Small intestine (tissue), 7 donors: ENCODE measurements around the gene UNC45A. TPM values are rescaled to one million over a fixed set of nuclear protein-coding genes. Genes with fewer than 3 reads are reported as not detected.

Experiments
- DNase-seq, 2 donors: peaks; one replicate each; pipeline versions ENCODE4 v3.0.0 to v3.0.0-alpha.2; 2013
- FAIRE-seq: peaks from 2 replicates; lab custom pipeline; 2012; peaks lifted over from hg19 to GRCh38; lab: Jason Lieb, UNC
- H3K27ac ChIP-seq, 3 donors: one replicate each; pipeline ENCODE4 v1.5.1; 2013; ENCODE audit warnings: low read length in 2 of 3, mild to moderate bottlenecking in 2 of 3, control low read depth in 1 of 3, inconsistent platforms in 1 of 3, low read depth in 1 of 3, moderate library complexity in 1 of 3
- H3K27me3 ChIP-seq, 3 donors: one replicate each; pipeline ENCODE4 v1.6.1; 2013; ENCODE audit warnings: low read length in 3 of 3, inconsistent platforms in 1 of 3; ENCODE audit not compliant: control insufficient read depth in 3 of 3, insufficient read depth in 3 of 3
- H3K36me3 ChIP-seq, 3 donors: one replicate each; pipeline ENCODE4 v1.6.1; 2013; ENCODE audit warnings: low read length in 3 of 3, inconsistent platforms in 1 of 3, low read depth in 1 of 3, mild to moderate bottlenecking in 1 of 3, moderate library complexity in 1 of 3; ENCODE audit not compliant: control insufficient read depth in 3 of 3, insufficient read depth in 2 of 3
- H3K4me1 ChIP-seq, 3 donors: one replicate each; pipeline ENCODE4 v1.6.1; 2013; ENCODE audit warnings: low read length in 2 of 3, inconsistent platforms in 1 of 3, low read depth in 1 of 3, mild to moderate bottlenecking in 1 of 3, moderate library complexity in 1 of 3; ENCODE audit not compliant: control insufficient read depth in 3 of 3, insufficient read depth in 2 of 3
- H3K4me3 ChIP-seq, 3 donors: one replicate each; pipeline ENCODE4 v1.5.1; 2013; ENCODE audit warnings: low read length in 3 of 3, control low read depth in 1 of 3, inconsistent platforms in 1 of 3, low read depth in 1 of 3, mild to moderate bottlenecking in 1 of 3, moderate library complexity in 1 of 3
- H3K9me3 ChIP-seq, 2 donors: one replicate each; pipeline ENCODE4 v1.6.1; 2013; ENCODE audit warnings: low read depth in 1 of 2, low read length in 1 of 2; ENCODE audit not compliant: control insufficient read depth in 2 of 2, insufficient read depth in 1 of 2
- WGBS, 3 donors: extraction: QIAGEN DNeasy Blood & Tissue Kit; methylation state at CpG; one replicate each; pipeline ENCODE4 v1.1.7; 2013; 5-methylcytosine and 5-hydroxymethylcytosine counted together
- polyA plus RNA-seq, 4 donors: library from polyadenylated mRNA; stranded (reverse) in 3 of 4; unstranded in 1 of 4; fragments of 200-250 nt in 3 of 4; fragments of 120-200 nt in 1 of 4; gene quantifications; one replicate each; pipeline versions ENCODE4 v1.2.1 to v1.2.3, GENCODE V29; 2013
- donor health status: healthy with polysubstance abuse.
- donor health status: control.
- donor health status: control.
- donor health status: Bipolar disorder and iron deficiency.
- donor health status: healthy.

Gene UNC45A
- polyA plus RNA-seq, 4 donors = 37.7 to 65.1 (median 48.8) TPM

DNA sequence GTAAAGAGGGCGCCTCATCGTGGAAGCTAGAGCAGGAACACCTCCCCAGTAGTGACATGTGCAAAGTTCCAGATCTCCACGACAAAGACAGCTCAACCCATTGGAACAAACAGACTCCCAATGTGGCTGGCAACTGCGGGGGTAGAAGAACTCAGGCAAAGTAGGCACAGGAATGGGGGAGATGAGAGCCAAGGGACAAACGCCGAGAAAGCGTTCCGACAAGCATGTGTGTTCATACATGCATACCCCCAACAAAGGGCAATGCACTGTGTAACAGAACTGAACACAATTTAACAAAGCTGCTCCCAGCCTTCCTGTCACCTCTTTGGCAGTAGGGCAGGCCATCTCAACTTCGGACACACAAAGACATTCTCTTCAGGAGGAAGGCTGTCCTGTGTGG is 31.2 kb downstream of the UNC45A start:
- 92 to 95% (median 94%) methylated on average over 9 of the region's 9 CpGs for WGBS, 3 donors
- FAIRE-seq = no peak
- no peak overlapping the region for H3K27ac ChIP-seq
- H3K36me3 ChIP-seq = peaks cover 2 to 41% (median 7%) of the 10 kb centered on the region in 3 donors
- H3K27me3 ChIP-seq = no peaks in the 10 kb centered on the region
- no peaks in the 10 kb centered on the region for H3K9me3 ChIP-seq
- no peak for DNase-seq
- no peak overlapping the region for H3K4me3 ChIP-seq
- no peaks in the 10 kb centered on the region for H3K4me1 ChIP-seq

DNA sequence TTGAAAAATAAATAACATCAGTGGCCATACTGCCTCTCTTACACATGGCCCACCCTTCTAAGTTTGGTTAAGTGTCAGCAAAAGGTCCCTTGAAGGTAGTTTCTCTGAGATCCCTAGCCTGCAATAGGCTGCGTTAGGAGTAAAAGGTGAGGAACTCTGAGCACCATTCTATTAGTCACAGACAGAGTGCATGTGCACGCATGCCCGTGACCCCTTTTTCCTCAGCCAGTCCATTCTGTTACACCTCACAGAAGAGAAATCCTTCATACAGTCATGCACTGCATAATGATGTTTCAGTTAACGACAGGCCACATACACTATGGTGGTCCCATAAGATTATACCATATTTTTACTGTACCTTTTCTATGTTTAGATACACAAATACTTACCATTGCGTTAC is 32.1 kb downstream of the UNC45A start:
- no peak for FAIRE-seq
- H3K4me1 ChIP-seq = no peaks in the 10 kb centered on the region
- peaks cover 2 to 37% (median 7%) of the 10 kb centered on the region in 3 donors for H3K36me3 ChIP-seq
- H3K9me3 ChIP-seq = no peaks in the 10 kb centered on the region
- no peaks in the 10 kb centered on the region for H3K27me3 ChIP-seq
- DNase-seq = no peak
- H3K4me3 ChIP-seq = no peak overlapping the region
- WGBS, 3 donors = 86 to 96% (median 96%) methylated on average over 5 of the region's 5 CpGs
- H3K27ac ChIP-seq = no peak overlapping the region

DNA sequence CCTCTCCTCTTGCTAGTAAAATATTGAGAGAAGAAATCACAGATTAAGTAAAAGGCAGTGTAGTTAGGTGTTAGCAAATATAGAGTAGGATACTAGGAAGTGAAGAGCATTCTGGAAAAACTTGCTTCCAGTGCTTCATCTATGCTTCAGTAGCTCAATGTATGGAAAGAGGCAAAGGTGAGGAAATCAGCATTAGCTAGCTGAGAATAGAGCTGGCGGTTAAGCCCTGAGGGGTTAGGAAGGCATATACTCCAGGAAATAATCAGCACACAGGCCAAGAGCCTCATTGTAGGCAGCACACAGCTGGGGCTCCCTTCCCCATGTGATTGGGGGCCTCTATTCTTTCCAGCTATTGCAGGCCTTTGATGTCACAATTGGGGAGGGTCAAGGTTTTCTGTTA is 33.3 kb downstream of the UNC45A start:
- FAIRE-seq (no peak), DNase-seq (no peak)
- Histone ChIP-seq H3K27me3 (no peaks in the 10 kb centered on the region), H3K4me3 (no peak overlapping the region), H3K27ac (no peak overlapping the region), H3K36me3 (peaks cover 2 to 38% (median 7%) of the 10 kb centered on the region in 3 donors), H3K4me1 (no peaks in the 10 kb centered on the region), H3K9me3 (no peaks in the 10 kb centered on the region)
- 88 to 98% (median 94%) methylated on average over 1 of the region's 1 CpG for WGBS, 3 donors

DNA sequence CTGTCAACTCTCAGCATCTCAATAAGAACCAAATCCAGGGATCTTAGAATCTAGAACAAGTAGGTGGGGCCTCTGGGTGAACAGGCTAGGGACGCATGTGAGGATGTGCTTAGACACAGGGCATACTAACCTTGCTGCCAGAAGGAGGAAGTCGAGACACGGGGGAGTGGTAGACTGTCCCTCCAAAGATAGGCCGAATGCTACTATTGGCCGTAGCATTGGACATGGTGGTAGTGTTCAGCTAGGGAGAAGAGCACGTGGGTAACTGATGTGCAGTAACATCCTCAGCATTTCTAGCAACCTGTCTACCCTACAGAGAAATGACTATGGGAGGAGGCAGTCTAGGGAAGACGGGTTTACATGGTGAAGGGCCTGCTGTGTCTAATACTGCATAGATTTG is 35.2 kb downstream of the UNC45A start:
- Histone ChIP-seq H3K4me1 (no peaks in the 10 kb centered on the region), H3K4me3 (no peak overlapping the region), H3K27ac (no peak overlapping the region), H3K9me3 (no peaks in the 10 kb centered on the region), H3K36me3 (peaks cover 4 to 38% (median 6%) of the 10 kb centered on the region in 3 donors), H3K27me3 (no peaks in the 10 kb centered on the region)
- DNase-seq (no peak), FAIRE-seq (no peak)
- 93 to 96% (median 94%) methylated on average over 7 of the region's 7 CpGs for WGBS, 3 donors

DNA sequence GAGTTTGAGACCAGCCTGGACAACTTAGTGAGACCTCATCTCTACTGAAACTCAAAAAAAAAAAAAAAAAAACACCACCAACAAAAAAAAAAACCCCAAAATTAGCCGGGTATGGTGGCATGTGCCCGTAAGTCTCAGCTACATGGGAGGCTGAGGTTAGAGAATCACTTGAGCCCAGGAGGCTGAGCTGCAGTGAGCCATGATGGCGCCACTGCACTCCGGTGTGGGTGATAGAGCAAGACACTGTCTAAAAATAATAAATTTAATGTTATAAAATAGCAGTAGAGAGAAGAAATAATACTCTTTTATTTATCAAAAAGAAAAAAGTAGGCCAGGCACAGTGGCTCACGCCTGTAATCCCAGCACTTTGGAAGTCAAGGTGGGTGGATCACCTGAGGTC is 37.0 kb downstream of the UNC45A start:
- Histone ChIP-seq H3K4me3 (no peak overlapping the region), H3K36me3 (peaks cover 4 to 36% (median 4%) of the 10 kb centered on the region in 3 donors), H3K27ac (no peak overlapping the region), H3K4me1 (no peaks in the 10 kb centered on the region), H3K27me3 (no peaks in the 10 kb centered on the region), H3K9me3 (no peaks in the 10 kb centered on the region)
- no peak for FAIRE-seq
- 92 to 98% (median 93%) methylated on average over 5 of the region's 5 CpGs for WGBS, 3 donors
- DNase-seq = no peak

DNA sequence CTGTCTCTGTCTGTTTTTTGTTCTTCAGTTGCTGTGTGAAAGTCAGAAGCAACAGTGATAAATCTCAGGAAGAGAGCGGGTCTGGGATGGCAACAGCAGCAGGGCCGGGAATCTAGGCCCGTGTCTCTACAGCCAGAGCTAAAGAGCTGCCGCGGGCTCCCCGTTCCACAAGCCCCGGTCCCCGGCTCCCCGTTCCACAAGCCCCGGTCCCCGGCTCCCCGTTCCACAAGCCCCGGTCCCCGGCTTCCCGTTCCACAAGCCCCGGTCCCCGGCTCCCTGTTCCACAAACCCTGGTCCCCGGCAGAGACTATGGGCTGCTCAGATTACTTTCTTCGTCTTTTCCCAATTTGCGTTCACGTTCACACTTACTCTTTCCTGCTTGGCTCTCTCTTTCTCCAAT is 39.1 kb downstream of the UNC45A start:
- no peaks in the 10 kb centered on the region for H3K27me3 ChIP-seq
- FAIRE-seq (no peak), DNase-seq (no peak)
- no peaks in the 10 kb centered on the region for H3K9me3 ChIP-seq
- H3K4me3 ChIP-seq = no peak overlapping the region
- 94 to 98% (median 97%) methylated on average over 21 of the region's 21 CpGs for WGBS, 3 donors
- no peak overlapping the region for H3K27ac ChIP-seq
- no peaks in the 10 kb centered on the region for H3K4me1 ChIP-seq
- H3K36me3 ChIP-seq = peaks cover 2 to 29% (median 4%) of the 10 kb centered on the region in 3 donors

DNA sequence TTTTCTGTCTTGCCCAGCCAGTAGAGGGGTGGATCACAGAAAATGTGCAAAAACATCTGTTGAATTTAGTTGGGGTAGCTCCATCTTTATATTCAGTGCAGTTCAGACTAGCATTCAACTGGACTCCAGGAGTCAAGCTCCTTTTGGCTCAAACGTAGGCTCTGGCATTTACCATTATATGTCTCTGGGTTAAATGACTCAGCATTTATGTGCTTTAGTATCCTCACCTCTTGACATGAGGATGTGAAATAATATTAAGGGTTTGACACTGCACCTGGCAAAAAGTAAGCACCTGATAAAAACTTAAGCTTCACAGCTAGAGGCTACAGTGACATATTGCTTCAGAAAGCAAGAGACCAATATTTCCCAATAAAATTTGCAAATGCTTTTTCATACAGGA is 44.5 kb downstream of the UNC45A start:
- no peak overlapping the region for H3K27ac ChIP-seq
- no peaks in the 10 kb centered on the region for H3K27me3 ChIP-seq
- H3K36me3 ChIP-seq = peaks cover 0 to 15% (median 6%) of the 10 kb centered on the region in 3 donors
- H3K9me3 ChIP-seq = no peaks in the 10 kb centered on the region
- no peak for DNase-seq
- H3K4me3 ChIP-seq = no peak overlapping the region
- no peak for FAIRE-seq
- WGBS, 3 donors = 65 to 77% (median 66%) methylated on average over 1 of the region's 1 CpG
- no peaks in the 10 kb centered on the region for H3K4me1 ChIP-seq

DNA sequence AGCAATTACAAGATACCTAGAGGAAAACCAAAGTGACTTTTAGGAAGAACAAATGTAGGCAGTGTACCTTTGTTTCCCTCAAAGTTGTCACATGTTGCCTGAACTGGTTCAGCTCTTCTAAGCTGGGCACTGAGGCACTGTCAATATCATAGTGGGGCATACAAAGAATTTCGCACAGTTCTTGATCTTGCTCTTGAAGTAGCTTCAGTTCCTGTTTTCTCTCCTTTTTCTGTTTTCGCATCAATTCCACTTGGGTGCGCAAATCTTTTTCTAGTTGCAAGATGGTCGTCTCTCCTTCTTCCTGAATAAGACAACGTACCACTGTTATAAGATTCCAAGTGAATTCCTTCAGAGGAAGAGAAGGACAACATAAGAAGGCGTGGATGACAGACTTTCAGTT is 46.6 kb downstream of the UNC45A start:
- DNase-seq (no peak), FAIRE-seq (no peak)
- 92 to 98% (median 93%) methylated on average over 6 of the region's 6 CpGs for WGBS, 3 donors
- Histone ChIP-seq H3K27ac (no peak overlapping the region), H3K4me3 (no peak overlapping the region), H3K36me3 (peaks cover 0 to 12% (median 6%) of the 10 kb centered on the region in 3 donors), H3K27me3 (no peaks in the 10 kb centered on the region), H3K4me1 (no peaks in the 10 kb centered on the region), H3K9me3 (no peaks in the 10 kb centered on the region)

DNA sequence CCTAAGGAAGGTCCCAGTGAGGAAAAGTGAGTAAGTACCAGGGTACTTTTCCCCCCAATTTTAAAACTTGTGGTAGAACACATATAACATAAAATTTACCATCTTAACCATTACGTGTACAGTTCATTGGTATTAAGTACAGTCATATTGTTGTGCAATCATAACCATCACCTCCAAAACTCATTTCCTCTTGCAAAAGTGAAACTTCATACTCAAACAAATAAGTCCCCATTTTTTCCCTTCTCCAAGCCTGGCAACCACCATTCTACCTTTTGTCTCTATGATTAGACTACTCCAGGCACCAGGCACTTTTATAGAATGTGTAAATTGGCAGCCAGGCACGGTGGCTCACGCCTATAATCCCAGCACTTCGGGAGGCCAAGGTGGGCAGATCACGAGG is 47.0 kb downstream of the UNC45A start:
- WGBS, 3 donors = 87 to 94% (median 90%) methylated on average over 5 of the region's 5 CpGs
- no peak for FAIRE-seq
- DNase-seq = no peak
- no peaks in the 10 kb centered on the region for H3K4me1 ChIP-seq
- H3K27me3 ChIP-seq = no peaks in the 10 kb centered on the region
- peaks cover 0 to 9% (median 6%) of the 10 kb centered on the region in 3 donors for H3K36me3 ChIP-seq
- no peak overlapping the region for H3K4me3 ChIP-seq
- no peaks in the 10 kb centered on the region for H3K9me3 ChIP-seq
- no peak overlapping the region for H3K27ac ChIP-seq
